Activated CD4-positive, alpha-beta T cell treated with anti-CD3 and anti-CD28 coated beads for 4 hours (primary cell): Measurements from ENCODE around the gene SF3B2.
A peak's percentile ranks its signal among the peaks of the same experiment; 100 is the strongest.
"Not testable (repeated sequence)": the region's sequence is repeated elsewhere in the genome, so short reads cannot be mapped to it uniquely, and the experiment has no call there.

Experiments used
- DNase-seq, 2 donors: peaks; one replicate each; pipeline ENCODE4 v3.0.0-alpha.2; 2020

Gene SF3B2, protein sequence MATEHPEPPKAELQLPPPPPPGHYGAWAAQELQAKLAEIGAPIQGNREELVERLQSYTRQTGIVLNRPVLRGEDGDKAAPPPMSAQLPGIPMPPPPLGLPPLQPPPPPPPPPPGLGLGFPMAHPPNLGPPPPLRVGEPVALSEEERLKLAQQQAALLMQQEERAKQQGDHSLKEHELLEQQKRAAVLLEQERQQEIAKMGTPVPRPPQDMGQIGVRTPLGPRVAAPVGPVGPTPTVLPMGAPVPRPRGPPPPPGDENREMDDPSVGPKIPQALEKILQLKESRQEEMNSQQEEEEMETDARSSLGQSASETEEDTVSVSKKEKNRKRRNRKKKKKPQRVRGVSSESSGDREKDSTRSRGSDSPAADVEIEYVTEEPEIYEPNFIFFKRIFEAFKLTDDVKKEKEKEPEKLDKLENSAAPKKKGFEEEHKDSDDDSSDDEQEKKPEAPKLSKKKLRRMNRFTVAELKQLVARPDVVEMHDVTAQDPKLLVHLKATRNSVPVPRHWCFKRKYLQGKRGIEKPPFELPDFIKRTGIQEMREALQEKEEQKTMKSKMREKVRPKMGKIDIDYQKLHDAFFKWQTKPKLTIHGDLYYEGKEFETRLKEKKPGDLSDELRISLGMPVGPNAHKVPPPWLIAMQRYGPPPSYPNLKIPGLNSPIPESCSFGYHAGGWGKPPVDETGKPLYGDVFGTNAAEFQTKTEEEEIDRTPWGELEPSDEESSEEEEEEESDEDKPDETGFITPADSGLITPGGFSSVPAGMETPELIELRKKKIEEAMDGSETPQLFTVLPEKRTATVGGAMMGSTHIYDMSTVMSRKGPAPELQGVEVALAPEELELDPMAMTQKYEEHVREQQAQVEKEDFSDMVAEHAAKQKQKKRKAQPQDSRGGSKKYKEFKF

GRCh38 chr11:66051766-66052663 lies at the start of gene SF3B2:
Gene SF3B2, plus strand, starts transcription at chr11:66052364. Its CDS starts 21 bp downstream, at chr11:66052385.
- DNase-seq: peak; percentile 93 to 95

DNA sequence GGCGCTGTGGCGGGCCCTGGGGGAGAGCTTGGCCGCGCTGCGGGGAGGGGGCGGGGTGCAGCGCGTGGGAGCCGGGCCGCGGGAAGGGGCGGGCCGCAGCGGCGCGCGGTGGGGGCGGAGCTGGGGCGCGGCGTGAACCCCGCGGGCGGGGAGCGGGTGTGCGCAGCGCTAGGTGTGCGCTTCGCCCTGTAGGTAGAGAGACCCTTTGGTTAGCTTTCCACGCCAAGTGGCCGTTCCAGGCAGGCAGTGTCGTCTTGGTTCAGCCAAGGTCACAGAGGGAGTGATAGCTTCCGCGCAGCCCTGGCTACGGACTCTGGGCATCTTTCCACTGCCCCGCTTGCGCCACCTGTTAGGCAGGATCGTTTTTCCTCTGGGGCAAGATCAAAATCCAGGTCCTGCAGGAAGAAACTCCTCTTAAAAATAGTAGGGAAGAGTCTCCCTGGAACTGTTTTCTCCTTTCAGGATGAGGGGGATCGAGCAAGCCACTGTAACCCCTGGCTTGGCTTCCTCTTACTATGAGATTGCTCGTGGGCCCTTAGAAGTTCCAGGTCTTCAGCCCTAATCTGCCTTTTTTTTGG lies 49.4 kb upstream of the SF3B2 start:
- DNase-seq: no peak

DNA sequence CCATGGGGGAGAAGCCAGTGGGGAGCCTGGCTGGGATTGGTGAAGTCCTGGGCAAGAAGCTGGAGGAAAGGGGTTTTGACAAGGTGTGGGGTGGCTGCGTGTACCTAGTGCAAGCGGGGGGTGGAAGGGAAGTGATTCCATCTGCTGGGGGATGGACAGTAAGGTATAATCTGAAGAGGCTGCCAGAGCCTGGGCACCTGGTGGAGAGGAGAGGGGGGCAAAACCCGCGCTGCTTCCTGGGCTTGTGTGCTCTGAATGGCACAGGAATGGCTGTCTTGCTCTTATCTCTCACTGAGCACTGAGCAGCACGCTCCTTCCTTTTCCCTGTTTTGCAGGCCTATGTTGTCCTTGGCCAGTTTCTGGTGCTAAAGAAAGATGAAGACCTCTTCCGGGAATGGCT lies 48.9 kb upstream of the SF3B2 start:
- DNase-seq: no peak

- no peak for DNase-seq
These were observed 48.0 kb upstream of the SF3B2 start for GRCh38 chr11:66004186-66004585.

DNA sequence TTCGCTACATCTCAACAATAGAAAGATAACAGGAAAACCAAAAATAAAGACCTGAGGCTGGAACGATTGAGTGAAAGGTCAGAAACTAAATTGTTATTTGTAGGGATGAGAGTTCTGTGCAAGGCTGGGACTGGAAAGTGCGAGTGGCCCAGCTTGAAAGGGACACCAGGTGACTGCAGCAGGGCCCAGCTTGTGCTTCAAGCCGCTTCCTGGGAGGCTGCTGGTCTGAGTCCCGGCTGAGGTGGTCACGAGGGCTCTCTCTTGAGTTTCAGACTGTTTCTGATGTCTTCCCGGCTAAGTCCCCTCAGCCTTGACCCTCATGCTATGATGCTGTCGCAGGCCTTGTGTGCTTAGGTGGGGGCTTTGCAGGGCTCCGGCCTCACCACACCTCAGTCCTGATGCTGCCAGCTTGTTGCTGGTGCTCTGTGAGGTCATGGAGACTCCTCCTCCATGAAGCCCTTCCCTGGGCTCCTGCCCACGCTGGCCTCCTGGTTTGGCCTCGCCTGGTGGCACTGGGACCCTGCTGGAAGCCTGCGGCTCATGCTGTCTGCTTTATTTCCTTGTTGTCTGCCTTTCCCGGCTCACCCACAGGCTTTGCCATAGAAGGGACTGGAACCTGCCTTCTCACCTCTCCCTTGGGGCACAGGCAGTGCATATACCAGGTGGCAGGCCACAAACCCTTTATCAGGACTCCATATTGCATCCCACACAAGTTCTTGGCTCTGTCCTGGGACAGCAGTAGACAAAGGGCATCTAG lies 45.9 kb upstream of the SF3B2 start:
- DNase-seq: no peak

DNA sequence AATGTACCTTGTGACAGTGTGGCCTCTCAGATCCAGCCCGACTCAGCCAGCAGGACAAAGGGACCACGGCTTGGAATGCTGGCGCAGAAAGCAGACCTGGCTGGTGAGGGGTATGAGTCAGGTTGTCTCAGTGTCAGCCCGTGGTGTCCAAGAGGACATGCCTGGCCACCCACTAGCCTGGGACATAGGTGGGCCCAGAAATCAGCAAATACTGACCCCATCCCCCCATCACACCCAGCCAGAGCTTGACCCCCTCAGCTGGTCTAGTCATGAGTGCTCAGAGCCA lies 45.3 kb upstream of the SF3B2 start:
- no peak for DNase-seq

- DNase-seq: no peak
These were observed 44.9 kb upstream of the SF3B2 start for GRCh38 chr11:66007201-66007634.

- DNase-seq: no peak
These were observed 44.1 kb upstream of the SF3B2 start for GRCh38 chr11:66008095-66008467.

DNA sequence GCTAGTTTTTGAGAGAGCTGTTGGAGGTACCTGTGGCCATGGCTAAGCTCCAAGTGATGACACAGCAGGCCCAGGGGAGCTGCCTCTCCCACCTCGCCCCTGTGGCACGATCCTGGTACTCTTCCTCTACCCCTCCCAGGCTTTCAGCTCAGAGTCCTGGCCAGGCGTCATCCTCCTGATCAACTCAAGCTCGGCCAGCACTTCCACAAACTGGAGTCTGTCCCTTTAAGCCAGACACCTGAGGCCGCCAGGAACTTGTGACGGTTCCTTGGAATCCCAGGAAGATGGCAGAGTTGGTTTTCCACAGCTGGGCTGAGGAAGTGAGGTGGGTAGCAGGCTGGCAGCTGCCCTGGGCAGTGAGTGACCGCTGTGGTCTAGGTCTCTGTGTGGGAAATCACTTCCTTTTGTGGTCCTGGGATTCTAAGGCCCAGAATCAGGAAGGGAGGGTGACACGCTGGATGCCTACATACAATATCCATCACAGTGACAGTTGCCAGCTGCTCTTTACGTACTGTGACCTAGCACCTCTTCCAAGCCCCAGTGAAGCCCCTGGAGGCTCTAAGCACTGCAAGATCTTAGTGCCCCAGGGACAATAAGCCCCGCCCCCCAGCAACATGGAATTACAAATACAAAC lies 43.6 kb upstream of the SF3B2 start:
- DNase-seq: no peak

DNA sequence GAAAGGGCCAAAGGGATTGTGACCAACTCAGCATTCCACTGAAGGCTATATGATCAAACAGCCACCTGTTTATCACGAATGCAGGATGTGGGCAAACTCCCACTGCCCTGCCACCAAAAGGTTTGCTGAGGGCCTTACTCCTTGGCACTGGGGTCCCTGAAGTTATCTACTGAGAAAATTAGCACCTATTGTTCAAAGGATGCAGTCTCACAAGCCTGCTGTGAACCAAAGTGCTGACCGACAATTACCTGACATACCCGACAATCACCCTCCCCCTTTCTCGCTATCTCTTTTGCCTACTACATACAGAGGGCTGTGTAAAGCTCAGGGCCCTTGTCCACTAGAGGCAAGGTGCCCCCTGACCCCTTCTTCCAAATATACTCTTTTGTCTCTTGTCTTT lies 42.1 kb upstream of the SF3B2 start:
- not testable (repeated sequence) for DNase-seq

DNA sequence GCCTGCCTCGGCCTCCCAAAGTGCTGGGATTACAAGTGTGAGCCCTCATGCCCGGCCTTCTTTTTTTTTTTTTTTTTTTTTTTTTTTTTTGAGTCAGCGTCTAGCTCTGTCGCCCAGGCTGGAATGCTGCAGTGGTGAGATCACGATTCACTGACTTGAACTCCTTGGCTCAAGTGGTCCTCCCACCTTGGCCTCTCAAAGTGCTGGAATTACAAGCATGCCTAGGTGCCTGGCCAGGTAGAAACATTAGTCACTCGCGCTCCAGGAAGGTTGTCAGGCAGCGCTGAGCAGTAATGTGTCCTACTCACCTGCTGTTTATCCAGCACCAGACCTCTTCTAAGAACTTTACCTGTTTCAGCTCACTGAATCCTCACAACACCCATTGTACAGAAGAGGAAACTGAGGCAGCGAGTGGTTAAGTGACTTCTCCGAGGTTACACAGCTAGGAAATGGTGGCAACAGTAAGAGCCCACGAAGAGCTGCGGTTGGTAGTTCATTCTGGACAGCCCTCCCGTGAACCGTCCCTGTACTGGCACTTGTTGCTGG lies 40.9 kb upstream of the SF3B2 start:
- DNase-seq: no peak

- DNase-seq: no peak
These were observed 40.3 kb upstream of the SF3B2 start, which contains the start of gene CST6 for GRCh38 chr11:66011785-66012303. Gene CST6, plus strand, starts transcription at chr11:66012008. Its CDS starts 37 bp downstream, at chr11:66012045.

DNA sequence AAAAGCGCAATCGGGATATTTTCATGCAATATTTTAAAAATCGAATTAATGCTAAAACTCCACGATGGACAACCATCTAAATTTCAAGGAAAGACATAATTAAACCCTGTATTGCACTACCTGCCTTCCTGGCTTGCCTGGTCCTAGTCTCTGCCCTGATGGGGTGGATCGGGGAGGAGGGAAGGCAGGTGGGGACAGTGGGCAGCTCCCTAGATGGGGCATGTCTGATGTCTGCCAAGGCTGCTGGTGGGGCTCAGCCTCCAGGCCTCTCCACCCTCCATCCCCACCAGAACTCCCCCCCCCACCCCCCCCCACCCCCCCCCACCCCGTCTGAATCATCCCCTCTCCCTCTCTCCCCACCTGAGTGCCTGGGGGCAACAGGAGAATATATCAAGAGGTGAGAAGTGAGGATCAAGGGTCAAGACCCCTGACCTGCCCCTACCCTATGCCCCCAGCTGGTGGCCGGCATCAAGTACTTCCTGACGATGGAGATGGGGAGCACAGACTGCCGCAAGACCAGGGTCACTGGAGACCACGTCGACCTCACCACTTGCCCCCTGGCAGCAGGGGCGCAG lies 39.7 kb upstream of the SF3B2 start:
- DNase-seq: no peak

DNA sequence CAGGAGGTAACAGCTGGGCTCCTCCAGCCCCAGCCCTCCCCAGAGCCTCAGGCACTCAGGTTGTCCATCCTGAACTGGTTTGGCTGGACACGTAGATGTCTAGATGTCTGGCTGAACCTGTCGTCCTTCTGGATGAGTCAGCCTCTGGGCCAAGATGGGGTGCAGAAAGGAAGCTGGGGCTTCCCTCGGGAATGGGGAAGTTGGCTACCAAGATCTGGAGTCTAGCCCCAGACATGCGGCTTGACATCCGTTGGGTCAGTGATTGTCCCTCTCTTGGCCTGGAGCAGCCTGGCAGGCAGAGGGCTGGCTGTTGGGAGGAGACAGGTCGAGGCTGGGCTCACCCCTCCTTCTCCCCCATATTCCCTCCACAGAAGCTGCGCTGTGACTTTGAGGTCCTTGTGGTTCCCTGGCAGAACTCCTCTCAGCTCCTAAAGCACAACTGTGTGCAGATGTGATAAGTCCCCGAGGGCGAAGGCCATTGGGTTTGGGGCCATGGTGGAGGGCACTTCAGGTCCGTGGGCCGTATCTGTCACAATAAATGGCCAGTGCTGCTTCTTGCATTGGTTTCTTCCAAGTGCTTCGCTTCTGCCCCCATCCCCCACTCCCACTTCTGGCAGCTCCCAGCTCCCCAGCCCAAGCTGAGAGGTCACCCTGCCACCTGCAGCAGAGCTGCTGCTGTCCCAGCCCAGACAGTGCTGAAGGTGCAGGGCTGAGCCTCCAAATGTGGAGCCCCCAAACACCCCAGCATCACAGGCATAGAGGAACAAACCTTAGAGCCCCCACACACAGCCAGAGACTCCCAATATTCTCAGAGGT lies 39.0 kb upstream of the SF3B2 start:
- no peak for DNase-seq

DNA sequence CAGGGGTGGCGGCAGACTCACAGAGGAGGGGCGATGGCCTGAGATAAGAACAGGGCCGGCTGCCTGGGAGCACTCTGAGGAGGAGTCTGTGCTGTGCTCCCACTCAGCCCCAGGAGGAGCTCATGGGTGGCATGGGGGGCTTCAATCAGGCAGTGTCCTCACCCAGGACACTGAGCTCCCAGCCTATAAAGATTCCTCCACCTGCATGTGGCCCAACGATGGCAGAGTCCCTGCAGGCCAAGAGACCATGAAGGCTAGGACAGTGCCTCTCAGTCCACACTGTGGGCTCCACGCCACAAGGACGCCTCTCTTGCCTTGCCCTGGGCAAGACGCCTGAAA lies 38.4 kb upstream of the SF3B2 start:
- no peak for DNase-seq

DNA sequence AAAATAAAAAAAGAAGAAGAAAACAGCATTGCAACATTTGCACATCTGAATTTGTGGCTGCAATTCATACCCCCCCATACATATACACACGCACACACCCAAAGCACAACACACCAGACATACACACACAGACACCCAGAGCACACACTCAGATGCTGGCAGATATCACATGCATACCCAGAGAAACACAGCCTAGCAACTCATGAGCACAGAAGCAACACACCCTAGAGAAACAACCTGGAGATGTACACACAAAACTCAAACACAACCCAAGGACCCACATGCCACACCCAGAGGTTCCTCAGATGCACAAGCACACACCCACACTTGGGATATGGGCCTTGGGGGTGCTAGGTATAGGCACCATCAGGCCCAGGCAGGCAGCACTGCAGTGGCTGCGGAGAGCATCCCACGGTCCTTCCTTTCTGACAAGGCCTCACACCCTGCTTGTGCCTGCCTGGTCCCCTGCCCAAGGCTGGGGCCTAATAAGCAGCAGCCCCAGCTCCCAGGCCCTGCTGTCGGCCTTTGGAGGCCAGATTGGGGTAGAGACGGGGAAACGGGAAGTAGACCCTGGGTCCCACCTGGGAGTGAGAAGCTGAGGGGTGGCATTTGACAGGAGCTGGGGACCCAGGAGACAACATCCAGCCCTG lies 37.2 kb upstream of the SF3B2 start:
- DNase-seq: no peak

DNA sequence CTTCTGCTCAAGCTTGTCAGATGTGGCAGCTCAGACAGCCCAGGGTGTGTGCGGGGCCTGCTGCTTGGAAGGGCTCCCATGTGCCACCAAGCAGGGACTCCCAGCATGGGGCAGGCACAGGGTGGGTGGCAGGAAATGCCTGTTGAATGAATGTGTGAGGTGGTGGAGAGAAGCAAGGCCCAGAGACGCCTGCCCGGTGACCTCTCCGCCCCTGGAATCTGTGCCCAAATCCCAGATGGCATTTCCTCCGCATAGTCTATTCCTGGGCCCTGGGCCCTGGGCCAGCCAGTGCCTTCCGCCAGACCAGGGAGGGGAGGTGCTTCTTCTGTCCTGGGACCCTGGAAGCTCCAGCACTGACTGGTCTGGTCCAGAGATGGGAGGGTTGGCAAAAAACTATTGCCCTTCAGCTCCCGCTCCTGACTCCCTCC lies 36.7 kb upstream of the SF3B2 start:
- no peak for DNase-seq

- DNase-seq: no peak
These were observed 36.0 kb upstream of the SF3B2 start for GRCh38 chr11:66015936-66016792.
